ENCODE measurements around the gene ATG4C. TPM values are rescaled to one million over a fixed set of nuclear protein-coding genes. Genes with fewer than 3 reads are reported as not detected.

Gene ATG4C
- total RNA-seq, 1 donor: 5.8 TPM

GRCh38 chr1:62905309-62905708 lies 121.4 kb downstream of the ATG4C start:
- H3K27ac ChIP-seq (ENCODE audit: low read depth, low read length): no peak overlapping the region
- no peak overlapping the region for H3K4me3 ChIP-seq (ENCODE audit: insufficient read depth, low read length)
- TF ChIP-seq CTCF (IDR thresholded peaks at IDR 0.05; ENCODE audit: extremely low read depth, low read depth, low read length): no peak
- no peaks in the 10 kb centered on the region for H3K27me3 ChIP-seq (ENCODE audit: insufficient read depth, low read length)
- H3K4me1 ChIP-seq (ENCODE audit: insufficient read depth, low read length): no peaks in the 10 kb centered on the region
- no peak overlapping the region for H3K4me2 ChIP-seq (ENCODE audit: insufficient read depth, low read length)
- no peak overlapping the region for H2AFZ ChIP-seq (ENCODE audit: low read length)
- H3K36me3 ChIP-seq (ENCODE audit: insufficient read depth, low read length): no peaks in the 10 kb centered on the region
- H4K20me1 ChIP-seq (ENCODE audit: insufficient read depth, low read length): no peaks in the 10 kb centered on the region
- DNase-seq (ENCODE audit: insufficient read length, low spot score, missing footprints): no peak
- H3K79me2 ChIP-seq (ENCODE audit: insufficient read depth, low read length): no peaks in the 10 kb centered on the region
- no peaks in the 10 kb centered on the region for H3K9me3 ChIP-seq (ENCODE audit: low read depth, low read length)

- H3K4me3 ChIP-seq (ENCODE audit: insufficient read depth, low read length): no peak overlapping the region
- H3K4me2 ChIP-seq (ENCODE audit: insufficient read depth, low read length): no peak overlapping the region
- no peaks in the 10 kb centered on the region for H3K79me2 ChIP-seq (ENCODE audit: insufficient read depth, low read length)
- H3K4me1 ChIP-seq (ENCODE audit: insufficient read depth, low read length): no peaks in the 10 kb centered on the region
- TF ChIP-seq CTCF (IDR thresholded peaks at IDR 0.05; ENCODE audit: extremely low read depth, low read depth, low read length): no peak
- no peaks in the 10 kb centered on the region for H4K20me1 ChIP-seq (ENCODE audit: insufficient read depth, low read length)
- no peak overlapping the region for H2AFZ ChIP-seq (ENCODE audit: low read length)
- no peaks in the 10 kb centered on the region for H3K27me3 ChIP-seq (ENCODE audit: insufficient read depth, low read length)
- H3K9me3 ChIP-seq (ENCODE audit: low read depth, low read length): no peaks in the 10 kb centered on the region
- peak; percentile 23 for DNase-seq (ENCODE audit: insufficient read length, low spot score, missing footprints)
- H3K27ac ChIP-seq (ENCODE audit: low read depth, low read length): no peak overlapping the region
- H3K36me3 ChIP-seq (ENCODE audit: insufficient read depth, low read length): no peaks in the 10 kb centered on the region
These were observed 121.9 kb downstream of the ATG4C start for GRCh38 chr1:62905872-62906271.

GRCh38 chr1:62906428-62906886 lies 122.5 kb downstream of the ATG4C start:
- no peak overlapping the region for H2AFZ ChIP-seq (ENCODE audit: low read length)
- H4K20me1 ChIP-seq (ENCODE audit: insufficient read depth, low read length): no peaks in the 10 kb centered on the region
- H3K4me3 ChIP-seq (ENCODE audit: insufficient read depth, low read length): no peak overlapping the region
- no peak overlapping the region for H3K4me2 ChIP-seq (ENCODE audit: insufficient read depth, low read length)
- no peaks in the 10 kb centered on the region for H3K27me3 ChIP-seq (ENCODE audit: insufficient read depth, low read length)
- H3K79me2 ChIP-seq (ENCODE audit: insufficient read depth, low read length): no peaks in the 10 kb centered on the region
- H3K4me1 ChIP-seq (ENCODE audit: insufficient read depth, low read length): no peaks in the 10 kb centered on the region
- H3K36me3 ChIP-seq (ENCODE audit: insufficient read depth, low read length): no peaks in the 10 kb centered on the region
- DNase-seq (ENCODE audit: insufficient read length, low spot score, missing footprints): peak; percentile 0
- no peak overlapping the region for H3K27ac ChIP-seq (ENCODE audit: low read depth, low read length)
- H3K9me3 ChIP-seq (ENCODE audit: low read depth, low read length): no peaks in the 10 kb centered on the region
- TF ChIP-seq CTCF (IDR thresholded peaks at IDR 0.05; ENCODE audit: extremely low read depth, low read depth, low read length): peak; percentile 54

GRCh38 chr1:62908168-62908695 lies 124.3 kb downstream of the ATG4C start:
- no peaks in the 10 kb centered on the region for H3K36me3 ChIP-seq (ENCODE audit: insufficient read depth, low read length)
- H3K27me3 ChIP-seq (ENCODE audit: insufficient read depth, low read length): no peaks in the 10 kb centered on the region
- H2AFZ ChIP-seq (ENCODE audit: low read length): no peak overlapping the region
- no peak overlapping the region for H3K4me3 ChIP-seq (ENCODE audit: insufficient read depth, low read length)
- DNase-seq (ENCODE audit: insufficient read length, low spot score, missing footprints): no peak
- TF ChIP-seq CTCF (IDR thresholded peaks at IDR 0.05; ENCODE audit: extremely low read depth, low read depth, low read length): no peak
- H3K27ac ChIP-seq (ENCODE audit: low read depth, low read length): no peak overlapping the region
- H3K79me2 ChIP-seq (ENCODE audit: insufficient read depth, low read length): no peaks in the 10 kb centered on the region
- H3K4me2 ChIP-seq (ENCODE audit: insufficient read depth, low read length): no peak overlapping the region
- no peaks in the 10 kb centered on the region for H3K4me1 ChIP-seq (ENCODE audit: insufficient read depth, low read length)
- no peaks in the 10 kb centered on the region for H4K20me1 ChIP-seq (ENCODE audit: insufficient read depth, low read length)
- no peaks in the 10 kb centered on the region for H3K9me3 ChIP-seq (ENCODE audit: low read depth, low read length)
